OCI-LY1 (cell line): ENCODE results near the gene C16orf89.
A peak's percentile ranks its signal among the peaks of the same experiment; 100 is the strongest.

Experiments
- EZH2 ChIP-seq: fragments of 200-600 bp; sonication (generic), shearing (Covaris generic); IDR thresholded peaks from 2 replicates; pipeline ENCODE4 v1.8.0; 2017; ENCODE audit warnings: borderline replicate concordance, mixed run types, mild to moderate bottlenecking, antibody characterized with exemption, low read length, moderate library complexity, mixed read lengths
- TF ChIP-seq, protein P1 (sequence below): fragments of 200-600 bp; sonication (generic), shearing (Covaris generic); IDR thresholded peaks from 2 replicates; pipeline ENCODE4 v1.5.1; 2017; ENCODE audit warnings: mild to moderate bottlenecking, antibody characterized with exemption, low read length, moderate library complexity, mixed read lengths

DNA sequence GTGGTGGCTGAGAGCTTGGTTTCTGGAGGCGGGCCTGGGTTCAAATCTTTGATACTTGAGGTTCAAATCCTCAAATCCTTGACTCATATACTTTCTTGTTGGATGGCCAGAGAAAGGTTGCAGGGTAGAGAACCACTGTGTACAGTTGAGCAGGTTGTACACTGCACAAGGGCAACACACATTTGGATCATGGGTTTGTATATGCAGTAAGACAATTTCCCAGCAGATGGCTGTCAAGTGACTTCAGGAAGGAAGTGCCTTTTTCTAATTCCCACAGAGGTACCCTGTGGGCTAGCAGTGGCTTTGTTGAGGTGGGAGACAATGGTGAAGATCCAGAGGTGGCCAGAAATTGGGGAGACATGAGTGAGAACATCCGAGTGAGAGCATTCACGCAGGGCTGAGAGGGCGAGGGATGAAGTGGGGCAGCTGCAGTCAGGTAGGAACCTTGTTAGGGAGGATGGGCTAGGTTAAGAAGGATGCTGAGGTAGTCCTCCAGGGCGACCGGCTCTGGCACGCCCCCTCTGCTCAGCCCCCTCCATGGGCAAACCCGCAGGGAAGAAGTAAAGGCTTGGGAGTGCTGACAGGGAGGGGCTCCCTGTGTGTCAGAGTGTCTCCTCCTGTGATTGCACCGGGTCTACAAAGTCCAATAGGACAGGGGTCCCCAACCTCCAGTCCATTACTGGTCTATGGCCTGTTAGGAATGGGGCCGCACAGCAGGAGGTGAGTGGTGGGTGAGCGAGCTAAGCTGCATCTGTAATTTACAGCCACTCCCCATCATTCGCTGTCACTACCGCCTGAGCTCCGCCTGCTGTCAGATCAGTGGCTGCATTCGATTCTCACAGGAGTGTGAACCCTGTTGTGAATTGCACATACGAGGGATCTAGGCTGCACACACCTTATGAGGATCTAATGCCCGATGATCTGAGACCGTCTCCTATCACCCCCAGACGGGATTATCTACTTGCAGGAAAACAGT, 2.7 kb downstream of the C16orf89 start:
- TF ChIP-seq, protein P1, sequence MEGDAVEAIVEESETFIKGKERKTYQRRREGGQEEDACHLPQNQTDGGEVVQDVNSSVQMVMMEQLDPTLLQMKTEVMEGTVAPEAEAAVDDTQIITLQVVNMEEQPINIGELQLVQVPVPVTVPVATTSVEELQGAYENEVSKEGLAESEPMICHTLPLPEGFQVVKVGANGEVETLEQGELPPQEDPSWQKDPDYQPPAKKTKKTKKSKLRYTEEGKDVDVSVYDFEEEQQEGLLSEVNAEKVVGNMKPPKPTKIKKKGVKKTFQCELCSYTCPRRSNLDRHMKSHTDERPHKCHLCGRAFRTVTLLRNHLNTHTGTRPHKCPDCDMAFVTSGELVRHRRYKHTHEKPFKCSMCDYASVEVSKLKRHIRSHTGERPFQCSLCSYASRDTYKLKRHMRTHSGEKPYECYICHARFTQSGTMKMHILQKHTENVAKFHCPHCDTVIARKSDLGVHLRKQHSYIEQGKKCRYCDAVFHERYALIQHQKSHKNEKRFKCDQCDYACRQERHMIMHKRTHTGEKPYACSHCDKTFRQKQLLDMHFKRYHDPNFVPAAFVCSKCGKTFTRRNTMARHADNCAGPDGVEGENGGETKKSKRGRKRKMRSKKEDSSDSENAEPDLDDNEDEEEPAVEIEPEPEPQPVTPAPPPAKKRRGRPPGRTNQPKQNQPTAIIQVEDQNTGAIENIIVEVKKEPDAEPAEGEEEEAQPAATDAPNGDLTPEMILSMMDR: 0 out of 2 replicates have a peak, but pooled peaks have one; percentile 13
- no peak for TF ChIP-seq EZH2
